Gastrocnemius medialis (tissue), 4 donors: ENCODE data around the gene CPSF3.

Experiments
- CTCF ChIP-seq, 5 experiments: fragments of 450-650 bp in 3 of 5; fragments of 200-600 bp in 2 of 5; sonication (generic) in 2 of 5; IDR thresholded peaks in 4 of 5; conservative IDR thresholded peaks in 1 of 5; 1 replicate in 4 of 5; 2 replicates in 1 of 5; pipeline ENCODE4 v1.5.1; 2016 to 2019; ENCODE audit warnings: antibody characterized with exemption in 5 of 5, mild to moderate bottlenecking in 3 of 5, moderate library complexity in 3 of 5
- POLR2A ChIP-seq, 2 donors: fragments of 450-650 bp; IDR thresholded peaks; one replicate each; pipeline ENCODE4 v1.6.1; 2017; ENCODE audit warnings: antibody characterized with exemption in 2 of 2, mild to moderate bottlenecking in 2 of 2, moderate library complexity in 2 of 2

- TF ChIP-seq CTCF (IDR thresholded peaks at IDR 0.05 in 4 of 5, conservative IDR thresholded peaks at IDR 0.05 in 1 of 5), result no peak
- no peak for TF ChIP-seq POLR2A (IDR thresholded peaks at IDR 0.05)
These were observed 21.6 kb upstream of the CPSF3 start for GRCh38 chr2:9401646-9402371.
